Measurements from ENCODE around the gene ADAMTSL1.

DNA sequence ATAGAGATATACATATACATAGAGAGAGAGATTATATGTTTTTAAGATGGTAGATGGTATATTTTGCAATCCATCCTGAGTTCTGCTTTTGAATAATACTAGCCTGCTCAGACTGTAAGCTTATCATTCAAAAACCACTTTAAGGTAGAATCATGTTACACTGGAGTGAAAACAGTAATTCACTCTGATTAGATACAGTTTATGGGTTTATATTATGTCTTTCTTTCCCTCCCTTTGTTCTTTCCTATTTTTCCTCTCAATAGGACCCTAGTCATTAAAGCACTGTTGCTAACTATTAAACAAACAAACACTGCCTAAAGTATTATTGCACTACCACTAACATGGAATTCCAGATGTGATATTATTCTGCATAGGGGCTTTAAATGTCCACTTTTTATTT, 202.0 kb downstream of the ADAMTSL1 start:
- TF ChIP-seq EZH2 (IDR thresholded peaks at IDR 0.05; ENCODE audit: borderline replicate concordance, low read depth, low read length, severe bottlenecking), result no peak
- TF ChIP-seq CTCF (IDR thresholded peaks at IDR 0.05; ENCODE audit: borderline replicate concordance, extremely low read depth, low read length, poor library complexity, severe bottlenecking), result no peak

Data from DND-41 (cell line).